ENCODE data around the gene ZNF679. TPM values are rescaled to one million over a fixed set of nuclear protein-coding genes. Genes with fewer than 3 reads are reported as not detected.
"Not testable (repeated sequence)": the region's sequence is repeated elsewhere in the genome, so short reads cannot be mapped to it uniquely, and the experiment has no call there.

The ZNF679 gene
- polyA plus RNA-seq, 1 experiment, result not detected

DNA sequence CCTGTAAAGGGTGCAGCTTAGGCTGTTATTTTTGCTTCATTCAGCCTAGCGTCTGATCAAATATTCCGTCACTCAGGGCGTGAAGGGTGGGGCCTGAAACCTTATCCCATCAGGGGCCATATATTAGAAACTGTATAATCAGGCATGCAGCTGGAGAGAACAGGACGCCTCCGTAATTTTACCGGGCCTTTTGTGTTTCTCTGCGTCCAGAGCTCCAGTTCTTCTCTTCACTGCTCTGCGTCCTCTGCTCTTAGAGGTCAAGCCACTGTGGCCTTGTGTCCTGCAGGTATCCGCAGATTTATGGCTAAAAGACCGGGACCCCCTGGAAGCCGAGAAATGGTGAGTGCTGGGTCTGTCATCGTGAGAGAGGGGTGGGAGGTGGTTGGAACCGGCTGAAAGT lies 21.4 kb upstream of the ZNF679 start, which contains the start of gene ZNF735:
Gene ZNF735 (plus strand): TSS at position 301 of the 400 bp plus-strand sequence. CDS start 0 bp downstream, at position 301.
- POLR2A ChIA-PET, result no interaction called here
- TF ChIP-seq, protein P1, sequence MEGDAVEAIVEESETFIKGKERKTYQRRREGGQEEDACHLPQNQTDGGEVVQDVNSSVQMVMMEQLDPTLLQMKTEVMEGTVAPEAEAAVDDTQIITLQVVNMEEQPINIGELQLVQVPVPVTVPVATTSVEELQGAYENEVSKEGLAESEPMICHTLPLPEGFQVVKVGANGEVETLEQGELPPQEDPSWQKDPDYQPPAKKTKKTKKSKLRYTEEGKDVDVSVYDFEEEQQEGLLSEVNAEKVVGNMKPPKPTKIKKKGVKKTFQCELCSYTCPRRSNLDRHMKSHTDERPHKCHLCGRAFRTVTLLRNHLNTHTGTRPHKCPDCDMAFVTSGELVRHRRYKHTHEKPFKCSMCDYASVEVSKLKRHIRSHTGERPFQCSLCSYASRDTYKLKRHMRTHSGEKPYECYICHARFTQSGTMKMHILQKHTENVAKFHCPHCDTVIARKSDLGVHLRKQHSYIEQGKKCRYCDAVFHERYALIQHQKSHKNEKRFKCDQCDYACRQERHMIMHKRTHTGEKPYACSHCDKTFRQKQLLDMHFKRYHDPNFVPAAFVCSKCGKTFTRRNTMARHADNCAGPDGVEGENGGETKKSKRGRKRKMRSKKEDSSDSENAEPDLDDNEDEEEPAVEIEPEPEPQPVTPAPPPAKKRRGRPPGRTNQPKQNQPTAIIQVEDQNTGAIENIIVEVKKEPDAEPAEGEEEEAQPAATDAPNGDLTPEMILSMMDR (IDR thresholded peaks at IDR 0.05; ENCODE audit: low read depth, low read length), result no peak

DNA sequence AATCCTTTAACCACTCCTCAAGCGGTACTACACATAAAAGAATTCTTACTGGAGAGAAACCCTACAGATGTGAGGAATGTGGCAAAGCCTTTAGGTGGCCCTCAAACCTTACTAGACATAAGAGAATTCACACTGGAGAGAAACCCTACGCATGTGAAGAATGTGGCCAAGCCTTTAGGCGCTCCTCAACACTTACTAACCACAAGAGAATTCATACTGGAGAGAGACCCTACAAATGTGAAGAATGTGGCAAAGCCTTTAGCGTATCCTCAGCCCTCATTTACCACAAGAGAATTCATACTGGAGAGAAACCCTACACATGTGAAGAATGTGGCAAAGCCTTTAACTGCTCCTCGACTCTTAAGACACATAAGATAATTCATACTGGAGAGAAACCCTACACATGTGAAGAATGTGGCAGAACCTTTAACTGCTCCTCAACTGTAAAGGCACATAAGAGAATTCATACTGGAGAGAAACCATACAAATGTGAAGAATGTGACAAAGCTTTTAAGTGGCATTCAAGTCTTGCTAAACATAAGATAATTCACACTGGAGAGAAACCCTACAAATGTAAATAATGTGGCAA lies 8.5 kb upstream of the ZNF679 start:
- CTCF ChIA-PET; H3K27ac ChIP-seq (ENCODE audit: low read depth, low read length); H3K27me3 ChIP-seq (ENCODE audit: control insufficient read depth, insufficient read depth, low read length); POLR2A ChIA-PET; DNase-seq (ENCODE audit: low read depth, low spot score); H3K4me3 ChIP-seq (ENCODE audit: low read depth, low read length): not testable (repeated sequence)
- peaks cover 15% of the 10 kb centered on the region for H3K9me3 ChIP-seq (ENCODE audit: control insufficient read depth, insufficient read depth, low read length)

More for the DNA sequence above, 21.4 kb upstream of the ZNF679 start, which contains the start of gene ZNF735:
- CTCF ChIA-PET, result no interaction called here
- H3K4me3 ChIP-seq (ENCODE audit: low read depth, low read length), result no peak within 1 kb of the TSS
- no peak within 1 kb of the TSS for H3K27ac ChIP-seq (ENCODE audit: low read depth, low read length)
- no peak for DNase-seq (ENCODE audit: low read depth, low spot score)
- H3K27me3 ChIP-seq (ENCODE audit: control insufficient read depth, insufficient read depth, low read length), result no peaks in the 10 kb centered on the region
- peaks cover 44% of the 10 kb centered on the region for H3K9me3 ChIP-seq (ENCODE audit: control insufficient read depth, insufficient read depth, low read length)

DNA sequence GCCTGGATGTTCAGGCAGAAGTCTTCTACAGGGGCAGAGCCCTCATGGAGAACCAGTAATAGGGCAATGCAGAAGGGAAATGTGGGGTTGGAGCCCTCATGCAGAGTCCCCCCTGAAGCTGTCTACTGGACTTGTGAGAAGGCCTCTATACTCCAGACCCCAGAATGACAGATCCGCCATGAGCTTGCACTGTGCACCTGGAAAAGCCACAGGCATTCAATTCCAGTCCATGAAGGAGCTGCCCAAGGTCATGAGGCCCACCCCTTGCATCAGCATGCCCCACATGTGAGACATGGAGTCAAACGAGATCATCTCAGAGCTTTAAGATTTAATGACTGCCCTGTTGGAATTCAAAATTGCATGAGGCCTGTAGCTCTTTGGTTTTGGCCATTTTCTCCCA lies 4.9 kb upstream of the ZNF679 start:
- CTCF ChIA-PET, result no interaction called here

DNA sequence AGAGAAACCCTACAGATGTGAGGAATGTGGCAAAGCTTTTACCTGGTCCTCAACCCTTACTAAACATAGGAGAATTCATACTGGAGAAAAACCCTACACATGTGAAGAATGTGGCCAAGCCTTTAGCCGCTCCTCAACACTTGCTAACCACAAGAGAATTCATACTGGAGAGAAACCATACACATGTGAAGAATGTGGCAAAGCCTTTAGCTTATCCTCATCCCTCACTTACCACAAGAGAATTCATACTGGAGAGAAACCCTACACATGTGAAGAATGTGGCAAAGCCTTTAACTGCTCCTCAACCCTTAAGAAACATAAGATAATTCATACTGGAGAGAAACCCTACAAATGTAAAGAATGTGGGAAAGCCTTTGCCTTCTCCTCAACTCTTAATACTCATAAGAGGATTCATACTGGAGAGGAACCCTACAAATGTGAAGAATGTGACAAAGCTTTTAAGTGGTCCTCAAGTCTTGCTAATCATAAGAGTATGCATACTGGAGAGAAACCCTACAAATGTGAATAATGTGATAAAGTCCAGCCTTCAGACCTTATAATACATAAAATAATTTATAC lies 38.2 kb downstream of the ZNF679 start:
- ChIA-PET CTCF (no interaction called here), POLR2A (no interaction called here)
- Histone ChIP-seq H3K27ac (ENCODE audit: low read depth, low read length) (no peak overlapping the region), H3K9me3 (ENCODE audit: control insufficient read depth, insufficient read depth, low read length) (peaks cover 22% of the 10 kb centered on the region), H3K4me3 (ENCODE audit: low read depth, low read length) (no peak overlapping the region), H3K27me3 (ENCODE audit: control insufficient read depth, insufficient read depth, low read length) (no peaks in the 10 kb centered on the region)
- no peak for DNase-seq (ENCODE audit: low read depth, low spot score)
- TF ChIP-seq, protein P1 (IDR thresholded peaks at IDR 0.05; ENCODE audit: low read depth, low read length), result no peak

More for the DNA sequence above, 4.9 kb upstream of the ZNF679 start:
- POLR2A ChIA-PET, result no interaction called here
- no peak overlapping the region for H3K27ac ChIP-seq (ENCODE audit: low read depth, low read length)
- DNase-seq (ENCODE audit: low read depth, low spot score), result no peak
- peaks cover 25% of the 10 kb centered on the region for H3K9me3 ChIP-seq (ENCODE audit: control insufficient read depth, insufficient read depth, low read length)
- TF ChIP-seq, protein P1 (IDR thresholded peaks at IDR 0.05; ENCODE audit: low read depth, low read length), result no peak
- H3K4me3 ChIP-seq (ENCODE audit: low read depth, low read length), result no peak overlapping the region
- H3K27me3 ChIP-seq (ENCODE audit: control insufficient read depth, insufficient read depth, low read length), result no peaks in the 10 kb centered on the region

DNA sequence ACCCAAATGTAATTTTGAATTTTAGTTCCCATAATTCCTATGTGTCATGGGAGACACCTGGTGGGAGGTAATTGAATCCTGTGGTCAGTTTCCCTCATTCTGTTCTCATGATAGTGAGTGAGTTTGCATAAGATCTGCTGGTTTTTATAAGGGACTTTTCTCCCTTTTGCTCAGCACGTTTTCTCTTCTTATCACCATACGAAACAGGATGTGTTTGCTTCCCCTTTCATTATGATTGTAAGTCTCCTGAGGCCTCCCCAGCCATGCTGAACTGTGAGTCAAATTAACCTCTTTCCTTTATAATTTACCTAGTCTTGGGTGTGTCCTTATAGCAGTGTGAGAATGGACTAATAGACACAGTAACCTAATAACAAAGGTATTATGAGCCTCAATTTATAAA lies 49.4 kb downstream of the ZNF679 start:
- no peaks in the 10 kb centered on the region for H3K27me3 ChIP-seq (ENCODE audit: control insufficient read depth, insufficient read depth, low read length)
- no peak for DNase-seq (ENCODE audit: low read depth, low spot score)
- H3K4me3 ChIP-seq (ENCODE audit: low read depth, low read length), result no peak overlapping the region
- CTCF ChIA-PET, result no interaction called here
- TF ChIP-seq, protein P1 (IDR thresholded peaks at IDR 0.05; ENCODE audit: low read depth, low read length), result no peak
- no peak overlapping the region for H3K27ac ChIP-seq (ENCODE audit: low read depth, low read length)
- POLR2A ChIA-PET, result no interaction called here
- peaks cover 7% of the 10 kb centered on the region for H3K9me3 ChIP-seq (ENCODE audit: control insufficient read depth, insufficient read depth, low read length)
